NCI-H526 (cell line): ENCODE results near the gene SLC44A3.
A peak's percentile ranks its signal among the peaks of the same experiment; 100 is the strongest.

ENCODE experiments used
- DNase-seq, 2 experiments: peaks; one replicate each; lab custom pipeline; 2025; lab: John Stamatoyannopoulos, UW

Gene SLC44A3

DNA sequence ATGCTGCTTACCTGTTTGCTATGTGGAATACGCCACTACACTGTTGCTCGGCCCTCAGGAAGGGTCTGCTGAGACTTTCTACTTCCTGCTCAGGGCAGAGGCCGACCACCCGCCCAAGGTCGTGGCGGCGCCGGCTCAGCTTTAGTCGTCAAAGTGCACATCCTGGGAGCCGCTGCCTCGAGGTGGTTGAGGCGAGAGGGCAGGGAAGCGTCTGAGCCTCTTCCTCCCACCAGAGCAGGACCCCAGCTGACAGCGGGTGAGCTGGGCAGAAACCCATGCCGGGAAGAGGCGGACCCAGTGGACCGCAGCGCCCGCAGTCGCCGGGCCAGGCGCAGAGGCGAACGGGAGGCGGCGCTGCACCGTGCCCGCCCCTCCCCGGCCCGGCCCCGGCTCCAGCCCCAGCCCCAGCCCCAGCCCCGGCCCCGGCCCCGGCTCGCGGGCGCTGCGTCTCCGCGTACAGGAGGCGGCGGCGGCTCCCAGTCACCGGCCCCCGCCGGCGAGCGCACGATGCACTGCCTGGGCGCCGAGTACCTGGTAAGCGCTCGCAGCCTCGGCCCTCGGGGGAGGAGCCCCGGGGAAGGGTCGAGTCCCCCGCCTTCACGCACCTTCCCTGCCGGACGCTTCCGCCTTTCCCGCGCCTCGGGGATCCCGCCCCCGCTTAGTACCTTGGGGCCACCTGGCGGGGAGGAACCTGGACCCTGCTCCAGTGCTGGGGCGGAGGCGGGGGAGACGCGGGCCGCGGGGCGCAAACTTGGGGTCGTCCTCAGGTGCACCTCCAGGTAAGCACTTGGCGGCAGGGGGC is at the start of gene SLC44A3:
SLC44A3 (plus strand) TSS at position 413 of the 802 bp plus-strand sequence; CDS start at position 508, 95 bp downstream.
- peak in 1 of 2 experiments; percentile 88 for DNase-seq

DNA sequence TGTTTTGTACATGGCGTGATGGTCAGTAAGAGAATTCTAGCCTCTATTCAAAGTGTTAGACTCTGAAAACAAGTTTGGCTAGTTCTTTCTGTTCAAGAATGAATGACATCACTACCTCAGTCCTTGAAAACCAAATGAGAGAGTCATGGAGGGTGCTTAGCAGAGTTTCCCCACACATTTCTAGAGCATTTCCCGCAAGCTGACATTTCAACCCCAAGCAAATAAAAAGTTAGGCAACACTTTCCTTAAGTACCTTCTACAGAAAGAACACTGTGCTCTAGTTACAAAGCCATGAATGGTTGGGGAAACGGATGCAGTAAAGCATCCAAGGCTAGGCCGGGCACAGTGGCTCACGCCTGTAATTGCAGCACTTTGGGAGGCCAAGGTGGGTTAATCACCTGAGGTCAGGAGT is 47.9 kb upstream of the SLC44A3 start:
- no peak for DNase-seq

- DNase-seq = no peak
These were observed 47.3 kb upstream of the SLC44A3 start for GRCh38 chr1:94772845-94773244.

- DNase-seq = no peak
These were observed 46.8 kb upstream of the SLC44A3 start for GRCh38 chr1:94773296-94773809.

DNA sequence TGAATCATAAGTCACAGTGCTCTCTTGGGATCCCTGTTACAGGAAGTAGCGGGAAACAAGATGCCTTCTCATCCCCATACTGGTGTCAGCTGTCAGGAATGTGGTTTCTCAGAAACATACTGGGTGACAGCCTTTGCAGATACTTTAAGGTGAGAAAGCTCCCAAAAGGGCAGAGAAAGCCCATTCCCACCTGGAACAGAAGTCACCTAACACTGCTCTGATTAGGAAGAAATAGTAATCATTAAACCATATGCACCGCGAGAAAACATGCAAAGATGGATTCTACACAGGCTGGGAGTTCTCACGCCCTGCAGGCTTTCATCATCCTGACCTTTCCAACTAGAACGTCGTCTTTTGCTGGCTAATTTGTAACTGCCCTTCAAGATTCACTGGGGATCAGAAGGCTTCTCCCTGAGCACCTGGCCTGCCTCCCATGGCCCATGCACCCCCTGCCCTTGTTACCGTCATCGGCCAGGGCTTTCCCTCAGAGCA is 46.2 kb upstream of the SLC44A3 start:
- no peak for DNase-seq

GRCh38 chr1:94776474-94776873 is 43.7 kb upstream of the SLC44A3 start:
- no peak for DNase-seq

DNA sequence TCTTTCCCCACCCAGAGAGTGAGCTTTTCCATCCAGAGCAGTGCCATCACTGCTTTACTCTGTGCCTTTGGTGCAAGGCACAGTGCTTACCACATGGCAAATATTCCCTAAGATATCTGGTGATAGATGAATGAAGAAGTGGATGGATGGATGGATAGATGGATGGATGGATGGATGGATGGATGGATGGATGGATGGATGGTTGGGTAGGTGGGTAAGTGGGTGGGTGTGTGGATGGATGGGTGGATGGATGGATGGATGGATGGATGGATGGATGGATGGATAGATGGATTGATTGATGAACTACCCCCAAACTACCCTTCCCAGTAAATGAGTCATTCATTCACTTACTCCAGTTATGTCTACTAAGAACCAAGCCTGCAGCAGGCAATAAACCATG is 42.9 kb upstream of the SLC44A3 start:
- DNase-seq = no peak

DNA sequence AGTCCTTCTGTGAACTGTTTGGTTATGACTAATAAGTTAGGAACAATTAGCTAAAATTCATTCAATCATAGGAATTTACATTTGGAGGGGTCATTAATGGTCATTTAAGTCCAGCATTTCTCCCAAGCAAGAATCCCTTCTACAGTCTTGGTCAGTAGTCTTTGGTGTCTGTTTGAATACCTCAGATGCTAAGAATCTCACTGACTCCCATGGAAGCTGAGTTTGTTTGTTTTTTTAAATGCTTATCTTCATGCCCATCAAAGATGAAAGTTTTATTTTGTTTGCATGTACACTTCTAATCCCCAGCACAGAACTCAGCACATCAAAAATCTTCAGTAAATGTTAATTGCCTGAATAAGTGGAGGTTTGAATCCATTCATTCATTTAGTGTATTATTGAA is 41.3 kb upstream of the SLC44A3 start:
- DNase-seq = no peak

GRCh38 chr1:94783342-94784189 is 36.6 kb upstream of the SLC44A3 start:
- DNase-seq = no peak

- no peak for DNase-seq
These were observed 36.0 kb upstream of the SLC44A3 start for GRCh38 chr1:94784190-94784515.

GRCh38 chr1:94787691-94788090 is 32.5 kb upstream of the SLC44A3 start:
- no peak for DNase-seq

GRCh38 chr1:94790246-94790645 is 29.9 kb upstream of the SLC44A3 start:
- no peak for DNase-seq

GRCh38 chr1:94790670-94791069 is 29.5 kb upstream of the SLC44A3 start:
- no peak for DNase-seq

- DNase-seq = no peak
These were observed 27.5 kb upstream of the SLC44A3 start for GRCh38 chr1:94792473-94793295.

- DNase-seq = no peak
These were observed 26.9 kb upstream of the SLC44A3 start for GRCh38 chr1:94793296-94793656.

GRCh38 chr1:94795434-94795833 is 24.7 kb upstream of the SLC44A3 start:
- DNase-seq = no peak

DNA sequence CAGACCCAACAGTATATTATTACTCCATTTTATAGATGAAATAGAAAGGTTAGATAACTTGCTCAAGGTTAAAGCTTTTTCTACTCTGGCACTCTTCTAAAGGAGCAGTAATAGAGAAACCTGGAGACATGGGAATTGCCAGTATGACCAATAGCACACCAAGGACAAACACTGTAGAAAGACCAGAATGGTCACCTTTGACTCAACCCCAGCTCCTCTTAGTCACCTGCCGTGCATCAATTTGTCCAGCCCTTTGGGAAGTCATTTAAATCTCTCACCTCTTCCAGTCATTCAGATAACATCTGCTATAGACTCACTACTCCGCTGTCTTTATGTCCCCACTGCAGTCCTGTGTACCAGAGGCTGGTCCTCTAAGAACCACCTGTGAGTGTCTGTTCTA is 23.9 kb upstream of the SLC44A3 start:
- DNase-seq = no peak

GRCh38 chr1:94797291-94797690 is 22.9 kb upstream of the SLC44A3 start:
- no peak for DNase-seq

DNA sequence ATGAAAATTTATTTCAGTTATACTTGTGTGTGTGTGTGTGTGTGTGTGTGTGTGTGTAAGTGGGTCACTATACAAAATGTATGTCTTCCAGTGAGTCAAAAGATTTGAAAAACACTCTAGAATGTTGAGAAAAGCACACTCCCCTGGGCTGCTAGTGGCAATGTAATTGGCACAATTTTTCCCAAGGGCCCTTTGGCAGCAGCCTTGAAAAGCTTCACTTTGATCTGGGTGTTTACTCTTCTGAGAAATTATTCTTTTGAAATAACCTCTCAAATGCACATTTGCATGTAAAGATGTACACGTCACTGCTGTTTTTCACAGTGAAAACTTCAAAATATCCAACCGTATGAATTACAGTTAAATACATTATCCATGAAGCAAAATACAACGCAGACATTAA is 22.1 kb upstream of the SLC44A3 start:
- no peak for DNase-seq

GRCh38 chr1:94798462-94798861 is 21.7 kb upstream of the SLC44A3 start:
- no peak for DNase-seq

DNA sequence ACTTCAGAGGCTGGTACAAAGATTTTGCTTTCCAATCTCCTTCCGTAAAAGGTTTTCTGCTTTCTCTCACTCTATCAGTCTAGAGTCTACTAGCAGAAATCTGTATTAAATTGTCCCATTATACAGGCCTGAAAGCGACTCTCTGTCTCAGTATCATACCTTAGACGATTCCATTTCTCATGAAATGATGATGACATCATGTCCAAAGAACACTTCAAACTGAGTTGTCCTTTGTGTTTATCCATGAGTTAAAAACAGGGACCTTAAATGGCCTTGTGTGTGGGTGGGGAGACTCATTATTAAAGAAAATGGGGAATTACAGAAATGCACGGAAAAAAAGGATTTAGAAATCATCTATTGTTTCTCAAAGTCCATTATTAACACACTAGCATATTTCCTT is 21.0 kb upstream of the SLC44A3 start:
- DNase-seq = no peak

GRCh38 chr1:94801919-94802546 is 18.1 kb upstream of the SLC44A3 start:
- peak in 1 of 2 experiments; percentile 47 for DNase-seq
